ENCODE measurements around the gene SYF2. TPM values are rescaled to one million over a fixed set of nuclear protein-coding genes. Genes with fewer than 3 reads are reported as not detected.

SYF2 gene
- total RNA-seq, 1 experiment from 2014 or later = 30.2 TPM

GRCh38 chr1:25216123-25216522 lies 16.2 kb downstream of the SYF2 start:
- Histone ChIP-seq H3K36me3 (ENCODE audit: insufficient read depth, low read length, poor library complexity, severe bottlenecking) (no peaks in the 10 kb centered on the region), H3K4me1 (ENCODE audit: insufficient read depth, low read length, poor library complexity, severe bottlenecking) (no peaks in the 10 kb centered on the region), H3K27ac (ENCODE audit: low read depth, low read length, poor library complexity, severe bottlenecking) (no peak overlapping the region), H3K9me3 (ENCODE audit: low read depth, low read length, poor library complexity, severe bottlenecking) (no peaks in the 10 kb centered on the region), H3K4me3 (ENCODE audit: low read depth, low read length, poor library complexity, severe bottlenecking) (no peak overlapping the region), H3K27me3 (replicated peaks; ENCODE audit: insufficient read depth, low read depth, low read length, poor library complexity) (no peaks in the 10 kb centered on the region)
- intact Hi-C loops (cut with micrococcal nuclease; ENCODE audit: unreplicated experiment) = no loop called here
- TF ChIP-seq EZH2 (IDR thresholded peaks at IDR 0.05; ENCODE audit: borderline replicate concordance, low read depth, low read length, poor library complexity, severe bottlenecking) (no peak), CTCF (conservative IDR thresholded peaks at IDR 0.05; ENCODE audit: low read depth, low read length) (no peak)
- DNase-seq (ENCODE audit: low spot score) = no peak
- BruUV-seq (replicated peaks) = no TSS peak
- POLR2A ChIA-PET (ENCODE audit: low non-redundant PET) = no interaction called here
- CTCF ChIA-PET = interaction anchor here (0.5 kb wide), 1 partner anchor 252 kb away, joined by 6 read pairs; no protein-coding TSS in a partner anchor

GRCh38 chr1:25212725-25213124 lies 19.6 kb downstream of the SYF2 start:
- Histone ChIP-seq H3K27ac (ENCODE audit: low read depth, low read length, poor library complexity, severe bottlenecking) (no peak overlapping the region), H3K36me3 (ENCODE audit: insufficient read depth, low read length, poor library complexity, severe bottlenecking) (no peaks in the 10 kb centered on the region), H3K27me3 (replicated peaks; ENCODE audit: insufficient read depth, low read depth, low read length, poor library complexity) (no peaks in the 10 kb centered on the region), H3K4me1 (ENCODE audit: insufficient read depth, low read length, poor library complexity, severe bottlenecking) (no peaks in the 10 kb centered on the region), H3K4me3 (ENCODE audit: low read depth, low read length, poor library complexity, severe bottlenecking) (no peak overlapping the region), H3K9me3 (ENCODE audit: low read depth, low read length, poor library complexity, severe bottlenecking) (no peaks in the 10 kb centered on the region)
- DNase-seq (ENCODE audit: low spot score) = no peak
- no peak for TF ChIP-seq EZH2 (IDR thresholded peaks at IDR 0.05; ENCODE audit: borderline replicate concordance, low read depth, low read length, poor library complexity, severe bottlenecking)
- TF ChIP-seq CTCF (conservative IDR thresholded peaks at IDR 0.05; ENCODE audit: low read depth, low read length) = no peak
- POLR2A ChIA-PET (ENCODE audit: low non-redundant PET) = no interaction called here
- intact Hi-C loops (cut with micrococcal nuclease; ENCODE audit: unreplicated experiment) = no loop called here
- no TSS peak for BruUV-seq (replicated peaks)
- CTCF ChIA-PET = no interaction called here

- no peak overlapping the region for H3K27ac ChIP-seq (ENCODE audit: low read depth, low read length, poor library complexity, severe bottlenecking)
- no peaks in the 10 kb centered on the region for H3K9me3 ChIP-seq (ENCODE audit: low read depth, low read length, poor library complexity, severe bottlenecking)
- intact Hi-C loops (cut with micrococcal nuclease; ENCODE audit: unreplicated experiment) = no loop called here
- no TSS peak for BruUV-seq (replicated peaks)
- no peak overlapping the region for H3K4me3 ChIP-seq (ENCODE audit: low read depth, low read length, poor library complexity, severe bottlenecking)
- TF ChIP-seq EZH2 (IDR thresholded peaks at IDR 0.05; ENCODE audit: borderline replicate concordance, low read depth, low read length, poor library complexity, severe bottlenecking) = no peak
- POLR2A ChIA-PET (ENCODE audit: low non-redundant PET) = no interaction called here
- no peaks in the 10 kb centered on the region for H3K36me3 ChIP-seq (ENCODE audit: insufficient read depth, low read length, poor library complexity, severe bottlenecking)
- CTCF ChIA-PET = no interaction called here
- no peaks in the 10 kb centered on the region for H3K4me1 ChIP-seq (ENCODE audit: insufficient read depth, low read length, poor library complexity, severe bottlenecking)
- no peaks in the 10 kb centered on the region for H3K27me3 ChIP-seq (replicated peaks; ENCODE audit: insufficient read depth, low read depth, low read length, poor library complexity)
- DNase-seq (ENCODE audit: low spot score) = no peak
These were observed 21.6 kb downstream of the SYF2 start for GRCh38 chr1:25210728-25211127.

GRCh38 chr1:25209516-25209915 lies 22.8 kb downstream of the SYF2 start:
- no peak overlapping the region for H3K27ac ChIP-seq (ENCODE audit: low read depth, low read length, poor library complexity, severe bottlenecking)
- H3K4me3 ChIP-seq (ENCODE audit: low read depth, low read length, poor library complexity, severe bottlenecking) = no peak overlapping the region
- intact Hi-C loops (cut with micrococcal nuclease; ENCODE audit: unreplicated experiment) = loop anchor here (5.0 kb wide), 2 partner anchors 277 to 362 kb away; partner anchors contain the start of gene RUNX3
- no peaks in the 10 kb centered on the region for H3K9me3 ChIP-seq (ENCODE audit: low read depth, low read length, poor library complexity, severe bottlenecking)
- TF ChIP-seq EZH2 (IDR thresholded peaks at IDR 0.05; ENCODE audit: borderline replicate concordance, low read depth, low read length, poor library complexity, severe bottlenecking) = no peak
- no peak for TF ChIP-seq CTCF (conservative IDR thresholded peaks at IDR 0.05; ENCODE audit: low read depth, low read length)
- H3K4me1 ChIP-seq (ENCODE audit: insufficient read depth, low read length, poor library complexity, severe bottlenecking) = no peaks in the 10 kb centered on the region
- DNase-seq (ENCODE audit: low spot score) = no peak
- no peaks in the 10 kb centered on the region for H3K36me3 ChIP-seq (ENCODE audit: insufficient read depth, low read length, poor library complexity, severe bottlenecking)
- H3K27me3 ChIP-seq (replicated peaks; ENCODE audit: insufficient read depth, low read depth, low read length, poor library complexity) = no peaks in the 10 kb centered on the region
- no TSS peak for BruUV-seq (replicated peaks)
- POLR2A ChIA-PET (ENCODE audit: low non-redundant PET) = no interaction called here
- CTCF ChIA-PET = no interaction called here

Measured in A673 (cell line).